GM23248 (cell line): ENCODE data around the gene AIF1.

Source experiments
- EZH2 ChIP-seq: fragments of 200-600 bp; sonication (generic); IDR thresholded peaks from 2 replicates; pipeline ENCODE4 v1.6.1; 2018; ENCODE audit warnings: antibody characterized with exemption, mild to moderate bottlenecking; ENCODE audit not compliant: insufficient read depth, poor library complexity, severe bottlenecking
- EZH2phosphoT487 ChIP-seq: fragments of 200-600 bp; sonication (generic); IDR thresholded peaks from 2 replicates; pipeline ENCODE4 v1.6.1; 2018; ENCODE audit warnings: antibody characterized with exemption, moderate library complexity, mild to moderate bottlenecking, low read depth; ENCODE audit not compliant: insufficient read depth

GRCh38 chr6:31614075-31614619 is 887 bp upstream of the AIF1 start:
- TF ChIP-seq EZH2phosphoT487 (no peak), EZH2 (no peak)
